Nucleus accumbens (tissue), 56 donors: ENCODE data around the gene FOXO6.
"Not testable (repeated sequence)": the region's sequence is repeated elsewhere in the genome, so short reads cannot be mapped to it uniquely, and the experiment has no call there.

Source experiments
- DNase-seq, 56 donors: peaks; one replicate each; lab custom pipeline; 2025; lab: John Stamatoyannopoulos, UW

FOXO6 gene

DNA sequence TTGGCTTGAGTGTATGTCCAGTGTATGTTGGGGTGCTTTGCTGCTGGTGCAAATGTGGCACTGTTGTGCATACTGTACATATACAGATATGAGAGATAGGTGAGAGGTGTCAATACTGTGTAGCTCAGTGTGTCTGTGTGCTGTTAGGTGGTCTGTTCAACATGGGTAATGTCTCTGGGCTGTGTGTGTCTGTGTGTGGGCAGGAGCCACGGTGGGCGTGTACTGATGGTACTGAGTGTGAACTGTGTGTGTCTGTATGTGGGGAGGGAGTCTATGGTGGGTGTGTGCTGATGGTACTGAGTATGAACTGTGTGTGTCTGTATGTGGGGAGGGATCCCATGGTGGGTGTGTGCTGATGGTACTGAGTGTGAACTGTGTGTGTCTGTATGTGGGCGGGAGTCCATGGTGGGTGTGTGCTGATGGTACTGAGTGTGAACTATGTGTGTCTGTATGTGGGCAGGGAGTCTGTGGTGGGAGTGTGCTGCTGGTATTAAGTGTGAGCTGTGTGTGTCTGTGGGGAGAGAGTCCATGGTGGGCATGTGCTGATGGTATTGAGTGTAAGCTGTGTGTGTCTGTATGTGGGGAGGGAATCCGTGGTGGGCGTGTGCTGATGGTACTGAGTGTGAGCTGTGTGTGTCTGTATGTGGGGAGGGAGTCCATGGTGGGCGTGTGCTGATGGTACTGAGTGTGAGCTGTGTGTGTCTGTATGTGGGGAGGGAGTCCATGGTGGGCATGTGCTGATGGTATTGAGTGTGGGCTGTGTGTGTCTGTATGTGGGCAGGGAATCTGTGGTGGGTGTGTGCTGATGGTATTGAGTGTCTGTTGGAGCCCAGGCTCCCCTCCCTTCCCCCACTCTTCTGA, 32.2 kb upstream of the FOXO6 start:
- DNase-seq, result no peak

DNA sequence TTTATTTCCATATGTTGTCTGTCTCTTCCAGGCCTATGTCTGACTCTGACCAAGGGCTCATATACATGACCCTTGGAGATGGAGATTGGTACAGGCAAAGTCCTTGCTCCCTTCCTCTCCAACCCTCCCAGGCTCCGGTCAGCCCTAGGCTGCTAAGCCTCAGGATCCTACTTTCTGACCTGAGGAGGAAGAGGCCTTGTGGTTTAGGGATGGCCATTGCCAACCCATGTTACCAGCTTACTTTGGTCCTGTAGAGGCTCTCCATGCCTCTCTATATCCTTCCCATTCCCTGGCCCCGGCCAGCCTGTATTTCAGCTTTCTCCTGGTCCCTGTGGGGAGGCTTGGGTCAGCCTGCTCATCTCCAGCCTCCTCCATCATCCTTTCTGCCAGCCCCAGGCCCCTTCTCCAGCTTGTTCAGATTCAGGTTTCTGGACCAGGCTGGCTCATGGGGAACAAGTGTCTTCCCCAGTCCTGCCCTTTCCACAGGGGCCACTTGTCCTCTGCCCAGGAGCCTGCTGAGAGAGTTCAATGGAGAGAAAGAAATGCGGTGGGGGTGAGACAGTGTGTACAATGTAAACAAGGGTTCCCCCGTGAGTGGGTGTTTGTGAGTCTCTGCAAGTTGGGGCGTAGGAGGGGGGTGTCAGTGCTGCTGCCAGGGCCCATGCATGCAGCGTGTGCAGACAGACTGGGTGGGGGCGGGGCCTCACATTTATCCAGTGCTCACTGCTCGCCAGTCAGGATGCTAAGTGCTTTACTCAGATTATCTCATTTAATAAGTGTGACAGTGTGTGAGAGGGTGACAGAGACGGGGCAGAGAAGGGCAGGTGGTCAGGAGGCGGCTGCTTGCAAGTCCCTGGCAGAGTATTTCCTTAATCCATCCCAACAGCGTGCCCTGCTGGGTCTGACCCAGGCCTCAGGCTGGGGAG, 31.3 kb upstream of the FOXO6 start:
- no peak for DNase-seq

DNA sequence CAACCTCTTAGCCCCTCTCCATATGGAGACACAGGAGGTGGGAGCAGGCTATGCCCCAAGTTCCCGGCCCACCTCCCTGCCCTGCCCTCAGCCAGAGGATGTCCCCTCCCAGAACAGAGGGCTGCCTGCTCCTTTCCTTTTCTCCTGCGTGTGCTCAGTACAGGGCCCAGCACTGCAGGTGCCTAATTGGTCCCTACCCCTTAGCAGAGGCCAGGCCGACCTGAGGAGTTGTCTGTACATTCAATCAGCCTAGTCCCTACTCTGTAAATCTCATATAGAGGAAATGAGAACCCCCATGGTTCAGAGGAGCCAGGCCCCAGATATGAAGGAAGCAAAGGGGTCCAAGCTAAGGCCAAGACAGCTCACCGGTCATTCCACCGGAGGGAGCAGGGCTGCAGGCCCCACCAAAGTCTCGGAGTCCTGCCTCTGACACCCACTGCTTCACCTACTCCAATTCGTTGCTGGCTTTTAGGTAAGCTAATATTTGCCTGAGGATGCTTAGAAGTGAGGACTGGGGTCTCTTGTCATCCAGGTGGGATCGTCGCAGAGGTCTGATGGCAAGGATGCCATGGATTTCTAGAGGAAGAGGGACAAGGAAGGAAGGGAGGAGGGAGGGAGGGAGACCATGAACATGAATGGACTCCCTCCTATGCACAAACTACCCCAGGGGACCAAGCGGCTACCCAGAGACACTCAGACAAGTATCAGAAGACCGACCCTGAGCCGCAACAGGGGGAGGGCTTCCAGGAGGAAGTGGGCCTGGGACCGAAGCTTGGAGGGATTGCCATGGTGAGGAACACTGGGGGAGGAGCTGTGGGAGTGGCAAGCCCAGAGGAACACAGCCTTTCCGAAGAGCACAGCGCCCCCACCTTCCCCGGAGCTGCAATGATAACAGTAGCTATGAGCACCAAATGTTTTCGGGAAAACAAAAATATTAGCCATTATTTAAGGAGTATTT, 30.4 kb upstream of the FOXO6 start:
- no peak for DNase-seq

DNA sequence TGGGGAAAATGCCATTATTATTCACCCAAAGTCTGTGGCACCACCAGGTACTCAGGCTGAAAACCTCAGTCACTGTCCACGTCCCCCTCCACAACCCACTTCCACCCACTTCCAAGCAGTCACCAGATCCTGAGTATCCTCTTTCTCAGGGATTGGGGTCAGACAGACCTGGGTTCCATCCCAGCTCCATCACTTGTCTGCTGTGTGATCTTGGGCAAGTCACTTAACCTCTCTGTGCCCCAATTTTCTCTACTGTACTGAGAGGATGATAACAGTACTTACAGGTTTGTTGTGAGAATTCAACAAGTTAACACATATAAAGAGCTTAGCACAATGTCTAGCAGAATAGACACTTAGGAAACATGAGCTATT, 29.7 kb upstream of the FOXO6 start:
- DNase-seq, result no peak

DNA sequence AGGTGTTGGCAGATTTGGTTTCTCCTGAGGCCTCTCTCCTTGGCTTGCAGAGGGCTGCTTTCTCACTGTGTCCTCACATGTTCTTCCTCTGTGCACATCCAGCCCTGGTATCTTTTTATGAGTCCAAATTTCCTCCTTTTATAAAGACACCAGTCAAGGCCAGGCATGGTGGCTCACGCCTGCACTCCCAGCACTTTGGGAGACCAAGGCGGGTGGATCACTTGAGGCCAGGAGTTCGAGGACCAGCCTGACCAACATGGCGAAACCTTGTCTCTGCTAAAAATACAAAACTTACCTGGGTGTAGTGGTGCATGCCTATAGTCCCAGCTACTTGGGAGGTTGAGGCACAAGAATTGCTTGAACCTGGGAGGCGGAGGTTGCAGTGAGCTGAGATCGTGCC, 29.1 kb upstream of the FOXO6 start:
- not testable (repeated sequence) for DNase-seq

DNA sequence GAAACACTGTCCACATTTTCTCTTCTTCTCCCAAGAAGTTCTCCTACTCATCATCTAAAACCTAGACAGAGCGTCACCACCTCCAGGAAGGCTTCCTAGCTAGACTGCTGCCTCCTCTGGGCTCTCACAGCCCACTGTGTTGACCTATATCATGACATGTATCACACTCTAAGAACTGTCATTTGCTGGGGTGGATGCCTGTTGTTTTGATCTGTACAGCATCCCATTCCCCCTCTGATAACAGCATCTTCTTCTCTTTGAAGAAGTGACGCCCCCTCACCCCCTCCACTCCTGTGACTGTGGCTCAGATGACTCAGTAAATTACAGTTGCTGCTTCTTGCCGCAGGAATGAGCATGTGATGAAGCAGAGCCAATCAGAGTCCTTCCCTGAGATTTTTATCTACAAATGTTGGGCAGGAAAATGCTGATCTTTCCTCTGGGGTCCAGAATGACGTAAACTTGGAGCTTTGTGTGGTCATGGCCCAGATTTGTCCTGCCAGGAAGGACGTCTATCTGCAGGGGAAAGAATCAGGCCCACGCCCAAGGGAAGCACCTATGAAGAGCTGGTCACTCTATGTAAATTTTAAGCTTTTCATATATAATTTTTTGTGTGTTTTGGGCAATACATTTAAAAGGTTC, 28.0 kb upstream of the FOXO6 start:
- no peak for DNase-seq

- DNase-seq, result no peak
Measured at GRCh38 chr1:41338820-41339219, 22.4 kb upstream of the FOXO6 start.

DNA sequence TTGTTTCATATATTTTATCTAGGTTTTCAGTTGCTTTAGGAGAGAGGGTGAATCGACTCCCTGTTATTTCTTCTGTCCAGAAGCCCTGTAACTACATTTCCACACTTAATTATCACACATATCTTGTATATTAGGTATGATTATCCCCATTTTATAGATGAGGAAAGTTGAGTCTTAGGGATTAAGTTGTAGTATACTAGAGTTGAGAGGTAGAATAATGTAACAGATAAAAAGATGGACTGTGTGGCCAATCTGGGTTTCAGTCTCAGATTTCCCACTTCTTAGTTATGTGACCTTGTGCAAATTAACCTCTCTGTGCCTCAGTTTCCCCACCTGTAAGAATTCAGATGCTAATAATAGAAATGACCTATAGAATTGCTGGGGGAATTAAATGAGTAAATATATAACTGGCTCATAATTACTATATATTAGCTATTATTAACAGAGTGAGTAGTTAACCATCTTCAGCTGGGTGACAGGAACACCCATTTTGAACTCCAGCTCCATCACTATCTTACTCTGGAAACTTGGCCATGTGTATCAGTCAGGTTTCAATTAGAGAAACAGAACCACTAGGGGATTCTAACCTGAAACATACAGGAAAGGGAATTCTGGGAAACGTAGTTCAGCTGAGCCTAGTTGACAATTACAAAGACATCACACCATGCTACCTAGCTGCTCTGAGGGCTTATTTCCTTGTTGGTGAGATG, 20.4 kb upstream of the FOXO6 start:
- no peak for DNase-seq

DNA sequence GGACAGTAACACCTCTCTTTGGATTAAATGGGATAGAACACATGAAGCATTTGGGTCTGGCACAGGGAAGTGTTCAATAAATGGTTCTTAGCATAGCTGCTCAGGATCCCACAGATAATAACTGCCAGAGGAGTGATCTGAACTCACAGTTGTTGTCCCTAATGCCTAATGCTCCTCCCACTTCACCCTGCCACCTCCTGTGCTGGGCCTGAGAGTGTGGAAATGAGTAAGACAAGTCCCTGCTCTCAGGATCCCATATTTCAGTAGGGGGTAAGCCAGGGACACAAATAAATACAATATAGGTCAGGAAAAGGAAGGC, 19.9 kb upstream of the FOXO6 start:
- no peak for DNase-seq

GRCh38 chr1:41341772-41342562, 19.3 kb upstream of the FOXO6 start:
- no peak for DNase-seq

- DNase-seq, result no peak
Measured at GRCh38 chr1:41342774-41343355, 18.4 kb upstream of the FOXO6 start.

GRCh38 chr1:41343790-41344699, 17.2 kb upstream of the FOXO6 start:
- no peak for DNase-seq

DNA sequence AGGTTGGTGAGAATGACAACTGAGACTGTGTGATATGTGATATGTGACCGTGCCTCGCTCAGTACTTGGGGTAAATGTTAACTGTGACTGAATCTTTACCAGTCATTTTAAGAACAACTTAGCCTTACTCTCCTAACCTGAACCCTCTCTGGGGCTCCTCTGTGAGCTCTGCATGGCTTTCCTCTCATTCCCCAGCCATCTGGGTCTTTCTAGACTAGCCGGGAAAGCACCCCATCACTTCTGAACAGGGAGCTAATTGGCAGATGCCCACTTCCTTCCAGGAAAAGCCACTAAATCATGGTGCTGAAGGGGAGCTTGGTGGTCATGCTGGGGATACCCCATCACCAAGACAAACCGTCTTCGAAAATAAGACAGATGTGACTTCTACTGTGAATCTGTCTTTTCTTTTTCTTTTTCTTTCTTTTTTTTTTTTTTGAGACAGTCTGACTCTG, 16.5 kb upstream of the FOXO6 start:
- DNase-seq, result no peak

GRCh38 chr1:41345434-41346075, 15.7 kb upstream of the FOXO6 start:
- DNase-seq, result no peak

- no peak for DNase-seq
Measured at GRCh38 chr1:41347276-41347675, 14.0 kb upstream of the FOXO6 start.

- no peak for DNase-seq
Measured at GRCh38 chr1:41348394-41348793, 12.8 kb upstream of the FOXO6 start.
